ENCODE data around the gene C14orf93. TPM values are rescaled to one million over a fixed set of nuclear protein-coding genes. Genes with fewer than 3 reads are reported as not detected.

Gene C14orf93
- total and polyA plus RNA-seq, 9 of the 15 experiments (the other 6 are each of a cell fraction or from before 2014, with no cell fraction given), result 2.2 to 22.4 (median 16.1) TPM

DNA sequence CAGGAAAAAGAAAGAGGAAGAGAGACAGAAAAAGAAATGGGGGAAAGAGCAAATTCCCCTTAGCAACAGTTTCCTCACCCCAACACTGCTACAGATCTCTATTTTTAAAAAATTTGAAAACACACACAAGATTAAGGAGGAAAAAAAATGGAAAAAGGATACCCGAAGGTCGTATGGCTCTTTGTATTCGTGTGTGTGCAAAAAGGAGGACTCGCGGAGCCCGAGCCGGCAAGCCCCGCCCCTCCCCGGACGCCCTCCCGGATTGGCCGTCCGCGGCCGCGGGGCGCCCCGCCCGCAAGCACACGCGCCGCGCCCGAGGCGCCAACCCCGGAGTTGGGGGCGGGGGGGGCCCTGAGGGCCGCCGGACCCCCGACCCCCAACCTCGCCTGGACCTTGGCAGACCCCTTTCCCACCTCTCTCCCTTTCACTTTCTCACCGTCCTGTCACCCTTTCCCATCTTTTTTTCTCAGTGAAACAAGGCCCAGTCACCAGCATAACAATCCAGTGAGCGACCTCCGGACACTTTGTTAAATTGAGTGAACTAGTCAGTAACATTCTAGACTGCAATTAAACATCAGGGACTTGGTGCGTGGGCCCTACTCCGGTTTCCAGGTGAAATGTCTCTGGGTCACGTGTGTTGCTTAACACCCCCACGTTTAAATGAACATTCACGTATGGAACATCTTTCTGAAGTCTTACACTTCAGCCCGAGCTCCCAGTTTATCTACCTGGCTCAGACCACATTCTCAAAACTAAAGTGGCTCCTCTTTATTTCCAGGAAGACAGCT is at the start of gene C14orf93 (continued):
- TF ChIP-seq FOXP1 (CRISPR knock-in tag; IDR thresholded peaks at IDR 0.05), result no peak
- TF ChIP-seq ZC3H8 (IDR thresholded peaks at IDR 0.05), result no peak
- no peak for TF ChIP-seq ZNF408 (CRISPR knock-in tag; IDR thresholded peaks at IDR 0.05; ENCODE audit: low read depth)
- 0 out of 2 replicates have a peak, but pooled peaks have one; percentile 2 for TF ChIP-seq ELF1 (tag; IDR thresholded peaks at IDR 0.05)
- TF ChIP-seq, protein P1, sequence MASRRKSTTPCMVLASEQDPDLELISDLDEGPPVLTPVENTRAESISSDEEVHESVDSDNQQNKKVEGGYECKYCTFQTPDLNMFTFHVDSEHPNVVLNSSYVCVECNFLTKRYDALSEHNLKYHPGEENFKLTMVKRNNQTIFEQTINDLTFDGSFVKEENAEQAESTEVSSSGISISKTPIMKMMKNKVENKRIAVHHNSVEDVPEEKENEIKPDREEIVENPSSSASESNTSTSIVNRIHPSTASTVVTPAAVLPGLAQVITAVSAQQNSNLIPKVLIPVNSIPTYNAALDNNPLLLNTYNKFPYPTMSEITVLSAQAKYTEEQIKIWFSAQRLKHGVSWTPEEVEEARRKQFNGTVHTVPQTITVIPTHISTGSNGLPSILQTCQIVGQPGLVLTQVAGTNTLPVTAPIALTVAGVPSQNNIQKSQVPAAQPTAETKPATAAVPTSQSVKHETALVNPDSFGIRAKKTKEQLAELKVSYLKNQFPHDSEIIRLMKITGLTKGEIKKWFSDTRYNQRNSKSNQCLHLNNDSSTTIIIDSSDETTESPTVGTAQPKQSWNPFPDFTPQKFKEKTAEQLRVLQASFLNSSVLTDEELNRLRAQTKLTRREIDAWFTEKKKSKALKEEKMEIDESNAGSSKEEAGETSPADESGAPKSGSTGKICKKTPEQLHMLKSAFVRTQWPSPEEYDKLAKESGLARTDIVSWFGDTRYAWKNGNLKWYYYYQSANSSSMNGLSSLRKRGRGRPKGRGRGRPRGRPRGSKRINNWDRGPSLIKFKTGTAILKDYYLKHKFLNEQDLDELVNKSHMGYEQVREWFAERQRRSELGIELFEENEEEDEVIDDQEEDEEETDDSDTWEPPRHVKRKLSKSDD (conservative IDR thresholded peaks at IDR 0.05; ENCODE audit: low read length), result no peak; the same call in 1 of the 2 replicates
- TF ChIP-seq, protein P2, sequence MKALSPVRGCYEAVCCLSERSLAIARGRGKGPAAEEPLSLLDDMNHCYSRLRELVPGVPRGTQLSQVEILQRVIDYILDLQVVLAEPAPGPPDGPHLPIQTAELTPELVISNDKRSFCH (CRISPR knock-in tag; IDR thresholded peaks at IDR 0.05), result no peak
- TF ChIP-seq, protein P2 (tag; IDR thresholded peaks at IDR 0.05), result peak; percentile 55; the same call in 1 of the 2 replicates
- TF ChIP-seq MAZ (CRISPR knock-in tag; conservative IDR thresholded peaks at IDR 0.05 in 1 of 2, IDR thresholded peaks at IDR 0.05 in 1 of 2), result peak; percentile 45 to 66; a peak in 3 of 4 replicates
- TF ChIP-seq IRF2 (CRISPR knock-in tag; IDR thresholded peaks at IDR 0.05), result no peak
- TF ChIP-seq EHMT2 (IDR thresholded peaks at IDR 0.05), result no peak
- TF ChIP-seq HDAC1 (IDR thresholded peaks at IDR 0.05), result peak in 1 of 2 experiments; percentile 66; a peak in 2 of 4 replicates
- TF ChIP-seq, protein P3, sequence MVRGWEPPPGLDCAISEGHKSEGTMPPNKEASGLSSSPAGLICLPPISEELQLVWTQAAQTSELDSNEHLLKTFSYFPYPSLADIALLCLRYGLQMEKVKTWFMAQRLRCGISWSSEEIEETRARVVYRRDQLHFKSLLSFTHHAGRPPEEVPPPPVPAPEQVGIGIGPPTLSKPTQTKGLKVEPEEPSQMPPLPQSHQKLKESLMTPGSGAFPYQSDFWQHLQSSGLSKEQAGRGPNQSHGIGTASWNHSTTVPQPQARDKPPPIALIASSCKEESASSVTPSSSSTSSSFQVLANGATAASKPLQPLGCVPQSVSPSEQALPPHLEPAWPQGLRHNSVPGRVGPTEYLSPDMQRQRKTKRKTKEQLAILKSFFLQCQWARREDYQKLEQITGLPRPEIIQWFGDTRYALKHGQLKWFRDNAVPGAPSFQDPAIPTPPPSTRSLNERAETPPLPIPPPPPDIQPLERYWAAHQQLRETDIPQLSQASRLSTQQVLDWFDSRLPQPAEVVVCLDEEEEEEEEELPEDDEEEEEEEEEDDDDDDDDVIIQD (CRISPR knock-in tag; IDR thresholded peaks at IDR 0.05), result no peak
- no peak for TF ChIP-seq ZNF347 (CRISPR knock-in tag; IDR thresholded peaks at IDR 0.05; ENCODE audit: low read depth)
- 0 out of 2 replicates have a peak, but pooled peaks have one; percentile 55 for TF ChIP-seq MECOM (CRISPR knock-in tag; IDR thresholded peaks at IDR 0.05)
- no peak for TF ChIP-seq CAMTA2 (CRISPR knock-in tag; conservative IDR thresholded peaks at IDR 0.05)
- no peak for TF ChIP-seq ETV1 (tag; conservative IDR thresholded peaks at IDR 0.05; ENCODE audit: low read depth)
- TF ChIP-seq, protein P4, sequence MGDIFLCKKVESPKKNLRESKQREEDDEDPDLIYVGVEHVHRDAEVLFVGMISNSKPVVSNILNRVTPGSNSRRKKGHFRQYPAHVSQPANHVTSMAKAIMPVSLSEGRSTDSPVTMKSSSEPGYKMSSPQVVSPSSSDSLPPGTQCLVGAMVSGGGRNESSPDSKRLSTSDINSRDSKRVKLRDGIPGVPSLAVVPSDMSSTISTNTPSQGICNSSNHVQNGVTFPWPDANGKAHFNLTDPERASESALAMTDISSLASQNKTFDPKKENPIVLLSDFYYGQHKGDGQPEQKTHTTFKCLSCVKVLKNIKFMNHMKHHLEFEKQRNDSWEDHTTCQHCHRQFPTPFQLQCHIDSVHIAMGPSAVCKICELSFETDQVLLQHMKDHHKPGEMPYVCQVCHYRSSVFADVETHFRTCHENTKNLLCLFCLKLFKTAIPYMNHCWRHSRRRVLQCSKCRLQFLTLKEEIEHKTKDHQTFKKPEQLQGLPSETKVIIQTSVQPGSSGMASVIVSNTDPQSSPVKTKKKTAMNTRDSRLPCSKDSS (IDR thresholded peaks at IDR 0.05; ENCODE audit: low read depth, partially characterized antibody), result no peak
- no peak for TF ChIP-seq EZH2 (IDR thresholded peaks at IDR 0.05; ENCODE audit: borderline replicate concordance, low read depth, low read length)
- TF ChIP-seq, protein P5, sequence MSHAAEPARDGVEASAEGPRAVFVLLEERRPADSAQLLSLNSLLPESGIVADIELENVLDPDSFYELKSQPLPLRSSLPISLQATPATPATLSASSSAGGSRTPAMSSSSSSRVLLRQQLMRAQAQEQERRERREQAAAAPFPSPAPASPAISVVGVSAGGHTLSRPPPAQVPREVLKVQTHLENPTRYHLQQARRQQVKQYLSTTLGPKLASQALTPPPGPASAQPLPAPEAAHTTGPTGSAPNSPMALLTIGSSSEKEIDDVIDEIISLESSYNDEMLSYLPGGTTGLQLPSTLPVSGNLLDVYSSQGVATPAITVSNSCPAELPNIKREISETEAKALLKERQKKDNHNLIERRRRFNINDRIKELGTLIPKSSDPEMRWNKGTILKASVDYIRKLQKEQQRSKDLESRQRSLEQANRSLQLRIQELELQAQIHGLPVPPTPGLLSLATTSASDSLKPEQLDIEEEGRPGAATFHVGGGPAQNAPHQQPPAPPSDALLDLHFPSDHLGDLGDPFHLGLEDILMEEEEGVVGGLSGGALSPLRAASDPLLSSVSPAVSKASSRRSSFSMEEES (CRISPR knock-in tag; IDR thresholded peaks at IDR 0.05), result peak; percentile 72
- TF ChIP-seq KLF13 (tag; IDR thresholded peaks at IDR 0.05; ENCODE audit: borderline replicate concordance, low read depth), result no peak
